Measurements from ENCODE around the gene ESCO1.
"Not testable (repeated sequence)": the region's sequence is repeated elsewhere in the genome, so short reads cannot be mapped to it uniquely, and the experiment has no call there.

The ESCO1 gene, protein sequence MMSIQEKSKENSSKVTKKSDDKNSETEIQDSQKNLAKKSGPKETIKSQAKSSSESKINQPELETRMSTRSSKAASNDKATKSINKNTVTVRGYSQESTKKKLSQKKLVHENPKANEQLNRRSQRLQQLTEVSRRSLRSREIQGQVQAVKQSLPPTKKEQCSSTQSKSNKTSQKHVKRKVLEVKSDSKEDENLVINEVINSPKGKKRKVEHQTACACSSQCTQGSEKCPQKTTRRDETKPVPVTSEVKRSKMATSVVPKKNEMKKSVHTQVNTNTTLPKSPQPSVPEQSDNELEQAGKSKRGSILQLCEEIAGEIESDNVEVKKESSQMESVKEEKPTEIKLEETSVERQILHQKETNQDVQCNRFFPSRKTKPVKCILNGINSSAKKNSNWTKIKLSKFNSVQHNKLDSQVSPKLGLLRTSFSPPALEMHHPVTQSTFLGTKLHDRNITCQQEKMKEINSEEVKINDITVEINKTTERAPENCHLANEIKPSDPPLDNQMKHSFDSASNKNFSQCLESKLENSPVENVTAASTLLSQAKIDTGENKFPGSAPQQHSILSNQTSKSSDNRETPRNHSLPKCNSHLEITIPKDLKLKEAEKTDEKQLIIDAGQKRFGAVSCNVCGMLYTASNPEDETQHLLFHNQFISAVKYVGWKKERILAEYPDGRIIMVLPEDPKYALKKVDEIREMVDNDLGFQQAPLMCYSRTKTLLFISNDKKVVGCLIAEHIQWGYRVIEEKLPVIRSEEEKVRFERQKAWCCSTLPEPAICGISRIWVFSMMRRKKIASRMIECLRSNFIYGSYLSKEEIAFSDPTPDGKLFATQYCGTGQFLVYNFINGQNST

DNA sequence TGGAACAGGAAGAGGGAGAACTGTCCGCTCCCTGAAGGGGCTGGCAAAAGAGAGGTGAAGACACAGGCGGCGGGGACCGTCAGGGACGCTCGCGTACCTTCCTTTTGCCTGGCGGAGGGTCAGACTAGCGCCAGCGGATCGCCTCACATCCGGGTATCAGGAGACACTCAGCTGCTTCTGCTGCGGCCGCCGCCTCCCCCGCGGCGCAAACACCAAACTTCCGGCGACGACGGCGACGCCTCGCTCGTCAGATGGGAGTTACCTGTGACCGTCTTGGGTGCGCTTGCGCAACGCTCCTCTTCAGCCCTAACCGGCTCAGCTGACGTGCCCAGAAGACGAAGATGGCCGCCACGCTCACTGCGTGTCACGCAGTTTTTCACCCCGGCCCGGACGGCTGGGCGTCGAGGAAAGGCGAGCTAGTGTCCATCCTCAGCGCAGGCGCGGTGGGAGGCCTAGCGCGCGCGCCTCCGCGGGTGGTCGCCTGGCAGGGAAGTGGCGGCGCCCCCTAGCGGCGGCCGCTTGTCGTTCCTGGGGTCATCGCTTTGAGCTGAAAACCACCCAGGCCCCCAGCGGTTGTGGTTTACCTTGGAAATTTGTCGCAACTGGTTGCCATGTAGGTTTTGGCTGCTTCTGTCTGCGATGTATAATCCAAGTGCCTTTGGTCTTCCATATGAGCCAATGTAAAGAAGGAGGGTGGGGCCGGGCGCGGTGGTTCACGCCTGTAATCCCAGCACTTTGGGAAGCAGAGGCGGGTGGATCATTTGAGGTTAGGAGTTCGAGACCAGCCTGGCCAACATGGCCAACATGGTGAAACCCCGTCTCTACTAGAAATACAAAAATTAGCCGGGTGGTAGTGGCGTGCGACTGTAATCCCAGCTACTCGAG is at the start of gene ESCO1:
TSS of gene ESCO1 (minus strand) at position 179 of the 885 bp plus-strand sequence. CDS start 25,861 bp downstream, outside the sequence.
- DNase-seq: peak; percentile 100

- not testable (repeated sequence) for DNase-seq
Observed at GRCh38 chr18:21640375-21640774, 39.9 kb upstream of the ESCO1 start.

DNA sequence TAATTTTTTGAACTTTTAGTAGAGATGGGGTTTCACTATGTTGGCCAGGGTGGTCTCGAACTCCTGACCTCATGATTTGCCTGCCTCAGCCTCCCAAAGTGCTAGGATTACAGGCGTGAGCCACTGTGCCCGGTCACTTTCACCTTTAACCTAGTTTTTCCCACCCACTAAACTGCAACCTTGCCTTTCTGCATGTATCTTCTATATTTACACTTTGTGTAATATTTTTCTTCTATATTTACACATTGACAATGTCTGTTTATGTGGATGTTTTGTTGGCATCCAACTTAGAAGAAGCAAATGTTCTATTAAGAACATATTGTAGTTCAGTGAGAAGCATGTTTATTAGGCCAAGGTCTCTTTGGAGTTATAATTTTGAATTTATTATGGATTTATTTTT is 38.3 kb upstream of the ESCO1 start:
- DNase-seq: no peak

DNA sequence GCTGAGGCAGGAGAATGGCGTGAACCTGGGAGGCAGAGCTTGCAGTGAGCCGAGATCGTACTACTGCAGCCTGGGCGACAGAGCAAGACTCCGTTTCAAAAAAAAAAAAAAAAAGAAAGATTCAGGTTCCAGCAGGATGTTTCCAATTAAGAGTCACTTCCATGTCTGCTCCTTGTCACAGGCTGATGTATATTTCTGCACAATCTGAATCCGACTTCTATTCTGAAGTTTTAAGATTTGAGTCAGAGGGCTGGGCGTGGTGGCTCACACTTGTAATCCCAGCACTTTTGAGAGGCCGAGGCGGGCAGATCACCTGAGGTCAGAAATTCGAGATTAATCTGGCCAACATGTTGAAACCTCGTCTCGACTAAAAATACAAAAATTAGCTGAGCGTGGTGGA is 36.3 kb upstream of the ESCO1 start:
- DNase-seq: no peak

GRCh38 chr18:21634588-21635199 is 34.2 kb upstream of the ESCO1 start:
- no peak for DNase-seq

- DNase-seq: no peak
Observed at GRCh38 chr18:21632393-21632792, 31.9 kb upstream of the ESCO1 start.

GRCh38 chr18:21629089-21629832 is 28.8 kb upstream of the ESCO1 start:
- DNase-seq: no peak

DNA sequence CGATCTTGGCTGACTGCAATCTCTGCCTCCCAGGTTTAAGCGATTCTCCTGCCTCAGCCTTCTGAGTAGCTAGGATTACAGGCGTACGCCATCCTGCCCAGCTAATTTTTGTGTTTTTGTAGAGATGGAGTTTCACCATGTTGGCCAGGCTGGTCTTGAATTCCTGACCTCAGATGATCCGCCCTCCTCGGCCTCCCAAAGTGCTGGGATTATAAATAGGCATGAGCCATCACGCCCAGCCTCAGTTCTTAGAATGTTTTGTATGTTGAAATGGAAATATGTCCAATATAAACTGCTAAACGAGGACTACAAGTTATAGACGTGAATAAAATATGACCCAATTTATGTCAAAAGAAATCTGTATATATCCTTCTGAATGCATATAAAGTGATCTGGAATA is 21.1 kb upstream of the ESCO1 start:
- DNase-seq: not testable (repeated sequence)

DNA sequence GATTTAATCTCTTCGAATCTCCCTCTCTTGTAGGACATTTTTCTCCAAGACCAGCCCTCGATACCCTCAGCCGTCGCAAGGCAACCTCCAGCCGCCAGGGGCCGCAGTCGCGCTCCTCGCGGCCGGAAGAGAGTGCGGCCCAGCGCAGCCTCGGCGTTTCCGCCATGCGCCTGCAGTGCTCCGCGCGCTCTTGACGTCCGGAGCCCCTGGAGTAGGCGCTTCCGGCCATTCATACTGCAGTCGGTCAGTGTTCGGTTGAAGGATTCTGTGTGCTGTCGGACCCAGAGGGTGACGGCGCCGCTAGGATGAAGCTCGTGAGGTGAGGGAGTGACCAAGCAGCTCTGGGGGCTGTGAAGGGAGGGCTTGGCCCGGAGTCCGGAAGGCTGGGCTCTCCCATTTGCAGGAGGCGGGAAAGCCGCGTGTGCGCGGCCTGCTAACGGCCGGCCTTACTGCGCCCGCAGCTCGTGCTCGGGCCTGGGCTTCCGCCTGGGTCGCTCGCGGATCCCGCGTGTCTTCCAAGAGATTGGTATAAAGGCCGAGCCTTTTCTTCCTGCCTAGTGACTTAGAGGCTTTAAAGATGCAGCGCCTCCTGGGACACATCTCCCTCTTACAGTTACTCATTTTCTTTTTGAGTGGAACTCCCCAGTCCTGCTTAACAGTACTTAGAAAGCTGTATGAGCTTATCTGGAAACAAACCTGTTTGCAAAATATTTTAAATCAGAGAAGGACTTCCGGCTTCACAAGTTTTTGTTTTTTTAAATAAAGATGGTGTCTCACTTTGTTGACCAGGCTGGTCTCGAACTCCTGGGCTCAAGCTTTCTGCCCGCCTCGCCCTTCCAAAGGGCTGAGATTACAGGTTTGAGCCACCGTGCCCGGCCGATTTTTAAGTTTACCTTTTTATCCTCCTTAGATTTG is 11.9 kb upstream of the ESCO1 start, which contains the start of gene SNRPD1:
TSS of gene SNRPD1 (plus strand) at position 190 of the 915 bp plus-strand sequence. CDS start at position 306, 116 bp downstream.
- peak; percentile 97 for DNase-seq

DNA sequence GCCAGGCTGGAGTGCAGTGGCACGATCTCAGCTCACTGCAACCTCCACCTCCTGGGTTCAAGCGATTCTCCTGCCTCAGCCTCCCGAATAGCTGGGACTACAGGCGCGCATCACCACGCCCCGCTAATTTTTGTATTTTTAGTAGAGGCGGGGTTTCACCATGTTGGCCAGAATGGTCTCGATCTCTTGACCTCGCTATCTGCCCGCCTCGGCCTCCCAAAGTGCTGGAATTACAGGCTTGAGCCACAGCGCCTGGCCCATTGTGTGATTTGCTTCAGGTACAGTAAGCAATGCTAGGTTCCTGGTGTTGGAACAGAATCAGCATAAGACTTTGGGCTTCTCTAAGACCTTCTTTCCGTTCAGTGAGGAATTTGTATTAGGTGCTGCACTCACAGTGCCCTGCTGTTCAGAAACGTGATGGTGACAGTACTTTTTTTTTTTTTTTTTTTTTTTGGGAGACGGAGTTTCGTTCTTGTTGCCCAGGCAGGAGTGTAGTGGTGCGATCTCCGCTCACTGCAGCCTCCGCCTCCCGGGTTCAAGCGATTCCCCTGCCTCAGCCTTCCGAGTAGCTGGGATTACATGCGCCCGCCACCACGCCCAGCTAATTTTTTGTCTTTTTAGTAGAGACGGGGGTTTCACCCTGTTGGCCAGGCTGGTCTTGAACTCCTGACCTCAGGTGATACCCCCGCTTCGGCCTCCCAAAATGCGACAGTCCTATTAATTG is 11.1 kb upstream of the ESCO1 start:
- DNase-seq: peak; percentile 63

DNA sequence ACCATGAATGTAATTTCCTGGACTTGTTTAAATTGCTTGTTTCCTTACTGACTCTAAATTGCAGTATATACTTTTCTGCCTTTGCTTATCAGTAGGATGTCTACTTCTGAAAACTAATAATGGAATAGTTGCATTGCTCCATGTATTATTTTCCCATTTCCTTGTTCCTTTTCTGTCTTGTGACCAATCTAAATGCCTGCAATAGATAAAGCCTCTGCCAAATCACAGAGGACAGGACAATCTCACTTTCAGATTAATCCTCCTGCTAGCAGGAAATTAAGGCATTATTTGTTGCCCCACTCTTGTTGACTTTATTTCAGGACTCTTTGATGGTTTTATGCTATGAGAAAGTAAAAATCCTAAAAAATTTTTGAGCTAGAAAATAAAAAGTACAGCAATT is 4.7 kb upstream of the ESCO1 start:
- no peak for DNase-seq

GRCh38 chr18:21604671-21605070 is 4.2 kb upstream of the ESCO1 start:
- no peak for DNase-seq

- no peak for DNase-seq
Observed at GRCh38 chr18:21602299-21602587, 1.7 kb upstream of the ESCO1 start.

- DNase-seq: peak; percentile 94
Observed at GRCh38 chr18:21599585-21600525, 649 bp downstream of the ESCO1 start.

DNA sequence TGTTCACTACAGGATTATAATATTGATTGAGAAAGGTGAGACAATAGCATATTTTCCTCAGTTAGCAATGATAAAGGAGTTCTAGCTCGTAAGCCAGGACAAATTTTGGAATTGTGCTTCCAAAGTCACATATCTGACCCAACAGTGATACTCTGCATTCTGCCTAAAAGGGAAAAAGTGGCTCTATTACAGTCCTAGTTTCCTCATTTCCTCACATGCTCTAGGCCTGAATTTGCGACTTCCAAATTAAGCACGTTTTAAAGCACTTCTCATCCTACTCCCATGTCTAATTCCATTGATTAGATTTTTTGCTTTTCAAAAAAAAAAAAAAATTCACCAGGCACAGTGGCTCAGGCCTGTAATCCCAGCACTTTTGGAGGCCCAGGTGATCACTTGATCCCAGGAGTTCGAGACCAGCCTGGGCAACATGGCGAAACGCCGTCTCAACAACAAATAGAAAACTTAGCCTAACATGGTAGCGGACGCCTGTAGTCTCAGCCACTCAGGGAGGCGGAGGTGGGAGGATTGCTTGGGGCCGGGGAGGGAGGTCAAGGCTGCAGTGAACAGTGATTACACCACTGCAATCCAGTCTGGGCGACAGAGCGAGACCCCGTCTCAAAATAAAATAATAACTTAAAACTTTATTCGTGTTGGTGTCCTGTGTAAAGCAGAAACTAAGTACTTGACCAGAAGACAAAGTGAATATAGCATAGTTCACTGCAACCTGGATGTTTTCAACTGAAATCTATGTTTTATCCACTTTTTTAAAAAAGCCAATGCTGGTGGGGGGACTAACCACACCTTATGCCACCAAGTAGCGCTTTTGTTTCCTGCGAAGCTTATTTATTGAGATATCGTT is 1.5 kb downstream of the ESCO1 start:
- DNase-seq: peak; percentile 10

- no peak for DNase-seq
Observed at GRCh38 chr18:21597620-21598019, 2.9 kb downstream of the ESCO1 start.

DNA sequence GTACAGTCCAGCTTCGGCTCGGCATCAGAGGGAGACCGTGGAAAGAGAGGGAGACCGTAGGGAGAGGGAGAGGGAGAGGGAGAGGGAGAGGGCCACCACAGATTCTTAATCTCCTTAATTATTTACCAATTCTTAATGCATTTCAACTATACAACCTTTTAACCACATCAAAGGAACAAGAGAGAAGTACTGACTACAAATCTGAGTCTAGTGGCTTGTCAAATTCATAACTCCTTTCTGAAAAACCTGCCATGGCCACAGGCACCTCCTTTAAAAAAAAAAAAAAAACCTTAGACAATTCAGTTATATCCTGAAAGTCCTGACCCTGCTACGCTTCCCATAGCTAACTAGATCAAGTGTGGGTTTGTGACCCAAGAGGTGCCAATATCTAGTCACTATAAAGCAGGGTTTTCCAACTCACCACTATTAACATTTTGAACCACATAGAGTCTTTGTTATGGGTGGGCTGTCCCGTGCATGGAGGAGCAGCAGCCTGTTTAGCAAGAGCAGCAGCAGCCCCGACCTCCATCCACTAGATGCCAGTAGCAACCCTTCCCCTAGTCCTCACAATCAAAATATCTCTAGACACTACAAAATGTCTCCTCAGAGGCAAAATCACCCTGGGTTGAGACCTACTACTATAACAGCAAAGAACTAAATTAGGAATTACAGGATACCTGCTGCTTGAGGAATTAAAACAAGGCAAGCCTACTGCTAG is 6.8 kb downstream of the ESCO1 start:
- no peak for DNase-seq
